ENCODE data around the gene MIS18BP1.

- TF ChIP-seq CTCF (IDR thresholded peaks at IDR 0.05), result no peak
- no peak for TF ChIP-seq EP300 (IDR thresholded peaks at IDR 0.05)
These were observed 40.8 kb downstream of the MIS18BP1 start for GRCh38 chr14:45212231-45212630.

Measured in sigmoid colon (tissue), 4 donors.